Gastrocnemius medialis (tissue), 4 donors: Measurements from ENCODE around the gene XAGE1A. TPM values are rescaled to one million over a fixed set of nuclear protein-coding genes. Genes with fewer than 3 reads are reported as not detected.
"Not testable (repeated sequence)": the region's sequence is repeated elsewhere in the genome, so short reads cannot be mapped to it uniquely, and the experiment has no call there.

Experiments
- ATAC-seq, 2 donors: fragments of 150-250 bp; one replicate each; pipeline ENCODE4 v1.9.1; 2016
- DNase-seq, 2 donors: peaks; one replicate each; pipeline ENCODE4 v3.0.0-alpha.2; 2019
- H3K27ac ChIP-seq, 4 donors: fragments of 200-600 bp; sonication (generic); 1 replicate in 1 of 4; 2 replicates in 3 of 4; pipeline ENCODE4 v1.5.1; 2016 to 2018; ENCODE audit warnings: mild to moderate bottlenecking in 2 of 4, moderate library complexity in 1 of 4
- H3K27me3 ChIP-seq, 3 donors: fragments of 200-600 bp; sonication (generic) in 2 of 3; 1 replicate in 1 of 3; 2 replicates in 2 of 3; pipeline versions ENCODE4 v1.5.1 to v1.6.0; 2016 to 2019; ENCODE audit warnings: mild to moderate bottlenecking in 1 of 3, moderate library complexity in 1 of 3
- H3K36me3 ChIP-seq, 2 donors: fragments of 200-600 bp; sonication (generic) in 1 of 2; one replicate each; pipeline ENCODE4 v1.5.1; 2017 to 2018
- H3K4me1 ChIP-seq, 2 donors: fragments of 200-600 bp; sonication (generic) in 1 of 2; one replicate each; pipeline ENCODE4 v1.5.1; 2016 to 2017; ENCODE audit warnings: mild to moderate bottlenecking in 2 of 2
- H3K4me3 ChIP-seq, 4 donors: fragments of 200-600 bp; sonication (generic) in 3 of 4; 1 replicate in 1 of 4; 2 replicates in 3 of 4; pipeline ENCODE4 v1.5.1; 2016 to 2019; ENCODE audit warnings: mild to moderate bottlenecking in 2 of 4
- H3K9me3 ChIP-seq, 3 donors: fragments of 200-600 bp; sonication (generic) in 2 of 3; 1 replicate in 1 of 3; 2 replicates in 2 of 3; pipeline ENCODE4 v1.5.1; 2016 to 2019
- CTCF ChIP-seq, 5 experiments: fragments of 450-650 bp in 3 of 5; fragments of 200-600 bp in 2 of 5; sonication (generic) in 2 of 5; IDR thresholded peaks in 4 of 5; conservative IDR thresholded peaks in 1 of 5; 1 replicate in 4 of 5; 2 replicates in 1 of 5; pipeline ENCODE4 v1.5.1; 2016 to 2019; ENCODE audit warnings: antibody characterized with exemption in 5 of 5, mild to moderate bottlenecking in 3 of 5, moderate library complexity in 3 of 5
- POLR2A ChIP-seq, 2 donors: fragments of 450-650 bp; IDR thresholded peaks; one replicate each; pipeline ENCODE4 v1.6.1; 2017; ENCODE audit warnings: antibody characterized with exemption in 2 of 2, mild to moderate bottlenecking in 2 of 2, moderate library complexity in 2 of 2
- in situ Hi-C, 4 donors: fragments of 200-750 bp; cut with MboI; loops; one replicate each; pipeline versions ENCODE4 v1.15.0 to v1.8.0; 2017; ENCODE audit warnings: low sequenced_read_pairs in 4 of 4
- intact Hi-C: fragments of 100-400 bp; cut with DNase I; formaldehyde crosslinking; loops from one replicate; pipeline ENCODE4 v1.15.1; 2023; ENCODE audit warnings: low total_unique reads
- total RNA-seq, 4 donors: library from RNA; depleted of rRNA; stranded (reverse); fragments of >200 nt; gene quantifications; one replicate each; pipeline versions ENCODE4 v1.1.0 to v1.2.3, GENCODE V29; 2016

Gene XAGE1A
- total RNA-seq, 4 donors from 2014 or later = not detected

GRCh38 chrX:52509916-52510315, 14.3 kb downstream of the XAGE1A start:
- DNase-seq = no peak
- no peak for TF ChIP-seq CTCF (IDR thresholded peaks at IDR 0.05 in 4 of 5, conservative IDR thresholded peaks at IDR 0.05 in 1 of 5)
- TF ChIP-seq POLR2A (IDR thresholded peaks at IDR 0.05) = no peak

GRCh38 chrX:52511126-52511525, 15.5 kb downstream of the XAGE1A start:
- H3K27me3 ChIP-seq, H3K9me3 ChIP-seq, intact Hi-C loops, in situ Hi-C loops, H3K27ac ChIP-seq, ATAC-seq, DNase-seq, H3K4me3 ChIP-seq, H3K36me3 ChIP-seq, H3K4me1 ChIP-seq: not testable (repeated sequence)

More at GRCh38 chrX:52509916-52510315, 14.3 kb downstream of the XAGE1A start:
- in situ Hi-C loops = no loop called here
- no peak overlapping the region for H3K4me3 ChIP-seq
- H3K4me1 ChIP-seq = no peaks in the 10 kb centered on the region
- H3K9me3 ChIP-seq = no peaks in the 10 kb centered on the region
- ATAC-seq = no peak
- no peaks in the 10 kb centered on the region for H3K36me3 ChIP-seq
- no peaks in the 10 kb centered on the region for H3K27me3 ChIP-seq
- H3K27ac ChIP-seq = no peak overlapping the region
- intact Hi-C loops = no loop called here

DNA sequence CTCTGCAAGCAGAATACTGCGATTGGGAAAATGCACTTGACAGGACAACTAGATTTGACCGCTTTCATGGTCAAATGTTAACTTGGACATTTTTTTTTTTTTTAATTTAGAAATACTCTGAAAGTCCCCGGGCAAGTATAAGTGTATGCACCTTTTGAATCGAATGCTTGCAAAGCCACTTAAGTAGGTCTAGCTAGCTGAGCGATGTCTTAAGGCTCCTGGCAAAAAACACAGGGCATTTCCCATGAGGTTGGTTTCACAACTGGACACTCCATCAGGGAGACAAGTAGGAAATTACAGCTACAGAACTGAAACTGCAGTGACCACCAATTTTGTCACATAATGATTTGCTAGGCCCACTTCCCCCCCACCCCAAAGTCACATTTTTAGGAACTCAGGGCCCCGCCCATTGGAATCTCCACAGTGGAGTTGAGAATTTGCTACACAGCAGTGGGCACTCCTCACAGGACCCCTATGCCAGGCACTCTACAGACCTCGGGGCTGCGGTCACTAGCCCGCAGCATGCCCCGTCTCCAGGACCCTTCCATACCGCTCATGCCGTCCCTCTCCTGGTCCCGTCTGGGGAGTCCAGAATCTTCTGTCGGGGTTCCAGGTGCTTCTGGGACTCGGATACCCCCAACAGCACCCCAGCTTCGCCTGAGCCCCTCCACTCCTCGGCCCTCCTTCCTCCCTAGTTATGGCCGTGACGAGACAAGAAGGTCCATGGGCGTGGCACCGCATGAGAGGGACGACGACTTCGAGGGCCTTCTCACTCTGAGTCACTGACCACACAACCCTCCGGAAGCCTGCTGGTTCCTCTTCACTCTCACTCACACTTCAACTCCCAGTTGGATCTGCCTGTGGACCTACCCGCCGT, 20.7 kb downstream of the XAGE1A start:
- ATAC-seq, intact Hi-C loops: not testable (repeated sequence)

DNA sequence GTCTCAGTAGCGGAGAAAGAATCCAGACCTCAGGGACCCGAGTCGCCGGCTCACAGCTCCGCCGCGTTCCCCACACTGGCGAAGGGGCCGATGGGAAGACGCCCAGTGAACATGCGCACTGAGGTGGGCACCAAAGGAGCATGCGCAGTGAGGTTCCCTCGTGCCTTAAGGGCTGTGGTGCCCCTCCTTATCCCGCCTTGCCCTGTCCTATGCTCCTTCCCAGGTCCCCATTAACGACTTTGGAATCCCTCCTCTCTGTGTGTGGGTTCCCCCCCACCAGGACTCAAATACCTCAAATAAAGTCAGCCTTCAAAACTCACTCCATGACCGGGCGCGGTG, 21.3 kb downstream of the XAGE1A start, which contains the start of gene XAGE1B:
XAGE1B (minus strand) TSS at position 77 of the 339 bp plus-strand sequence. CDS start 1,536 bp downstream, outside the sequence.
- in situ Hi-C loops, H3K4me1 ChIP-seq, H3K27me3 ChIP-seq, H3K36me3 ChIP-seq, ATAC-seq, H3K4me3 ChIP-seq, H3K27ac ChIP-seq, H3K9me3 ChIP-seq, intact Hi-C loops, DNase-seq: not testable (repeated sequence)

More for the DNA sequence above, 20.7 kb downstream of the XAGE1A start:
- H3K9me3 ChIP-seq, H3K27me3 ChIP-seq, H3K4me1 ChIP-seq, in situ Hi-C loops, H3K36me3 ChIP-seq, H3K27ac ChIP-seq, DNase-seq, H3K4me3 ChIP-seq: not testable (repeated sequence)

- H3K4me1 ChIP-seq, in situ Hi-C loops, H3K36me3 ChIP-seq, H3K4me3 ChIP-seq, DNase-seq, H3K27ac ChIP-seq, ATAC-seq, H3K9me3 ChIP-seq, intact Hi-C loops, H3K27me3 ChIP-seq: not testable (repeated sequence)
These were observed 45.4 kb downstream of the XAGE1A start for GRCh38 chrX:52541051-52541450.

GRCh38 chrX:52542311-52542710, 46.7 kb downstream of the XAGE1A start:
- intact Hi-C loops (no loop called here), in situ Hi-C loops (no loop called here)
- DNase-seq (no peak), ATAC-seq (no peak)
- no peak overlapping the region for H3K4me3 ChIP-seq
- H3K36me3 ChIP-seq = no peaks in the 10 kb centered on the region
- H3K9me3 ChIP-seq = no peaks in the 10 kb centered on the region
- H3K27me3 ChIP-seq = no peaks in the 10 kb centered on the region
- no peak for TF ChIP-seq POLR2A (IDR thresholded peaks at IDR 0.05)
- no peak for TF ChIP-seq CTCF (IDR thresholded peaks at IDR 0.05 in 4 of 5, conservative IDR thresholded peaks at IDR 0.05 in 1 of 5)
- no peaks in the 10 kb centered on the region for H3K4me1 ChIP-seq
- H3K27ac ChIP-seq = no peak overlapping the region
